Measurements from ENCODE around the gene BIK.

The BIK gene

GRCh38 chr22:43167001-43167589 lies 56.5 kb downstream of the BIK start:
- TF ChIP-seq, protein P1, sequence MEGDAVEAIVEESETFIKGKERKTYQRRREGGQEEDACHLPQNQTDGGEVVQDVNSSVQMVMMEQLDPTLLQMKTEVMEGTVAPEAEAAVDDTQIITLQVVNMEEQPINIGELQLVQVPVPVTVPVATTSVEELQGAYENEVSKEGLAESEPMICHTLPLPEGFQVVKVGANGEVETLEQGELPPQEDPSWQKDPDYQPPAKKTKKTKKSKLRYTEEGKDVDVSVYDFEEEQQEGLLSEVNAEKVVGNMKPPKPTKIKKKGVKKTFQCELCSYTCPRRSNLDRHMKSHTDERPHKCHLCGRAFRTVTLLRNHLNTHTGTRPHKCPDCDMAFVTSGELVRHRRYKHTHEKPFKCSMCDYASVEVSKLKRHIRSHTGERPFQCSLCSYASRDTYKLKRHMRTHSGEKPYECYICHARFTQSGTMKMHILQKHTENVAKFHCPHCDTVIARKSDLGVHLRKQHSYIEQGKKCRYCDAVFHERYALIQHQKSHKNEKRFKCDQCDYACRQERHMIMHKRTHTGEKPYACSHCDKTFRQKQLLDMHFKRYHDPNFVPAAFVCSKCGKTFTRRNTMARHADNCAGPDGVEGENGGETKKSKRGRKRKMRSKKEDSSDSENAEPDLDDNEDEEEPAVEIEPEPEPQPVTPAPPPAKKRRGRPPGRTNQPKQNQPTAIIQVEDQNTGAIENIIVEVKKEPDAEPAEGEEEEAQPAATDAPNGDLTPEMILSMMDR (IDR thresholded peaks at IDR 0.05; ENCODE audit: insufficient read depth, low read depth, low read length, missing control alignments), result no peak
- no peak overlapping the region for H3K4me3 ChIP-seq (ENCODE audit: low read depth, low read length)
- DNase-seq (ENCODE audit: low read depth), result no peak

GRCh38 chr22:43168471-43169309 lies 58.1 kb downstream of the BIK start:
- DNase-seq (ENCODE audit: low read depth), result no peak
- TF ChIP-seq, protein P1 (IDR thresholded peaks at IDR 0.05; ENCODE audit: insufficient read depth, low read depth, low read length, missing control alignments), result no peak

GRCh38 chr22:43169310-43170130 lies 59.0 kb downstream of the BIK start:
- TF ChIP-seq, protein P1 (IDR thresholded peaks at IDR 0.05; ENCODE audit: insufficient read depth, low read depth, low read length, missing control alignments), result no peak
- no peak overlapping the region for H3K4me3 ChIP-seq (ENCODE audit: low read depth, low read length)
- no peak for DNase-seq (ENCODE audit: low read depth)

More at GRCh38 chr22:43168471-43169309, 58.1 kb downstream of the BIK start:
- no peak overlapping the region for H3K4me3 ChIP-seq (ENCODE audit: low read depth, low read length)

DNA sequence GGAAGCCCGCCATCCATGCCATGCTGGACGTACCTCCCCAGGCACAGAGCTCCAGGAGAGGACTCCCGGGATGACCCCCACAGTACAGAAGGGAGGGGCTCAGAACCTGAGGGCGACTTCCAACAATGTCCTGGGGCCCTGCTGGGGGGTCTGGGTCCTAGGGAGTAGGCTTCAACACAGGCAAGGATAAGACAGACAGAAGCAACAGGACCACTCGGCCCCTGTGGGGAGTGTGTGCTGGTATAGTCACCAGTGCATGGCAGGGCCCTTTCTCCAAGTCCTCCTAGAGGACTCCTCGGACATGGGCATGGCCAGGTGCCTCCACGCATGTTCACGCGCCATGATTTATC lies 59.6 kb downstream of the BIK start:
- DNase-seq (ENCODE audit: low read depth), result no peak
- H3K4me3 ChIP-seq (ENCODE audit: low read depth, low read length), result no peak overlapping the region
- TF ChIP-seq, protein P1 (IDR thresholded peaks at IDR 0.05; ENCODE audit: insufficient read depth, low read depth, low read length, missing control alignments), result no peak

GRCh38 chr22:43171019-43171491 lies 60.5 kb downstream of the BIK start:
- no peak for DNase-seq (ENCODE audit: low read depth)
- TF ChIP-seq, protein P1 (IDR thresholded peaks at IDR 0.05; ENCODE audit: insufficient read depth, low read depth, low read length, missing control alignments), result no peak
- no peak overlapping the region for H3K4me3 ChIP-seq (ENCODE audit: low read depth, low read length)

DNA sequence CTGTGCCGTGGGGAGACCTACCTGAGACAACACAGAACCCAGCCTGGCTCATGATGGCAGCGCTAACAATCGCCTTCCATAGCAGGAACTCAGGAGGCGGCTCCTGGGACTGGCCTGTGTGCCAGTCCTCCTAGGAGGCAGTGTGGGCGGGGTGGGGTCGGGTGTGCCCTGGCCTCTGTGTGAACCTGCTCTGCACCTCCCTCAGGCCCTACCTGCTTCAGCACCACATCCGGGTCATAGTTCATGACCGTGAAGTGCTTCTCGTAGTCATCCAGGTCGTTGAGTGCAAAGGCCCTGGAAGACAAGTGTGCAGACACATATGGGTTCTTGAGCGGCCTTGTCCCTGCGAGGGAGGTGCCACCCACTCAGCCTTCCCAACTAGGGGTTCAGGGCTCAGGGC lies 61.1 kb downstream of the BIK start:
- no peak for DNase-seq (ENCODE audit: low read depth)
- H3K4me3 ChIP-seq (ENCODE audit: low read depth, low read length), result no peak overlapping the region
- TF ChIP-seq, protein P1 (IDR thresholded peaks at IDR 0.05; ENCODE audit: insufficient read depth, low read depth, low read length, missing control alignments), result no peak
